ENCODE data around the gene CRY2.
"Not testable (repeated sequence)": the region's sequence is repeated elsewhere in the genome, so short reads cannot be mapped to it uniquely, and the experiment has no call there.

Gene CRY2

DNA sequence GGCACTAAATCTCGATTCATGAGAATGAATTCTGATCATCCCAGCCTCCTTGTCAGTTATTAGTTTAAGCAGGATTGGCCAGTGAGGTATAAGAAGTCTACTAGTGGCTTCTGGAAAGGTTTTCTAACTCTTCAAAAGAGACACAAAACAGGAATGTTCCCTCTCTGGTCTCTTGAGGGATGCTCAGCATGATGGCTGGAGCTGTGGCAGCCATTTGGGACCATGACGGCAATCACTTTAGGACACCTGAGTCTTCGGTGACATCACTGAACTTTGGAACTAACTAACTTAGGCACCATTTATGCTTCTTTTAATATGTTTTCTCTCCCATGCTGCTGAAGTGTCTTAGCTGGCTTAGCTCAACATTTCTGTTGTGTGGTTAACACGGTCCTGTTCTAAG, 20.2 kb upstream of the CRY2 start:
- Mint-ChIP-seq H3K36me3 (ENCODE audit: low read depth) (no peaks in the 10 kb centered on the region), H3K27me3 (ENCODE audit: low read depth) (peaks cover 42% of the 10 kb centered on the region), H3K9me3 (no peaks in the 10 kb centered on the region), H3K4me3 (no peak overlapping the region), H3K27ac (no peak overlapping the region), H3K4me1 (ENCODE audit: low read depth) (peaks cover 5% of the 10 kb centered on the region)

GRCh38 chr11:45828996-45829395, 18.3 kb upstream of the CRY2 start:
- Mint-ChIP-seq H3K27me3 (ENCODE audit: low read depth) (peaks cover 36% of the 10 kb centered on the region), H3K4me3 (no peak overlapping the region), H3K27ac (no peak overlapping the region), H3K36me3 (ENCODE audit: low read depth) (no peaks in the 10 kb centered on the region), H3K9me3 (no peaks in the 10 kb centered on the region), H3K4me1 (ENCODE audit: low read depth) (peaks cover 16% of the 10 kb centered on the region)

DNA sequence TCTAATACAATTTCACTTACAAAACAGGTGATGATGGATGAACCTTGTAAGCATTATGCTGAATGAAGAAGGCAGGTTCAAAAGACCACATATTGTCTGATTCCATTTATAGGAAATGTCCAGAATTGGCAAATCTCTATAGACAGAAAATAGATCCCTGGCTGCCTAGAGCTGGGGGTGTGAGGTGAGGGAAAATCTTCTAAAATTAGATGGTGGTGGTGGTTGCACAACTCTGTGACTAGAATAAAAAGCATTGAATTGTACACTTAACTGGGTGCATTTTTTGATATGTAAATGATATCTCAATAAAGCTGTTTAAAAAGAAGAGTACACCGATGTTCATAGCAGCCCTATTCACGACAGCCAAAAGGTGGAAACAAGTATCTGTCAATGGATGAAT, 16.7 kb upstream of the CRY2 start:
- Mint-ChIP-seq H3K9me3 (no peaks in the 10 kb centered on the region), H3K36me3 (ENCODE audit: low read depth) (no peaks in the 10 kb centered on the region), H3K4me3 (no peak overlapping the region), H3K27me3 (ENCODE audit: low read depth) (peaks cover 30% of the 10 kb centered on the region), H3K4me1 (ENCODE audit: low read depth) (peaks cover 22% of the 10 kb centered on the region), H3K27ac (no peak overlapping the region)

DNA sequence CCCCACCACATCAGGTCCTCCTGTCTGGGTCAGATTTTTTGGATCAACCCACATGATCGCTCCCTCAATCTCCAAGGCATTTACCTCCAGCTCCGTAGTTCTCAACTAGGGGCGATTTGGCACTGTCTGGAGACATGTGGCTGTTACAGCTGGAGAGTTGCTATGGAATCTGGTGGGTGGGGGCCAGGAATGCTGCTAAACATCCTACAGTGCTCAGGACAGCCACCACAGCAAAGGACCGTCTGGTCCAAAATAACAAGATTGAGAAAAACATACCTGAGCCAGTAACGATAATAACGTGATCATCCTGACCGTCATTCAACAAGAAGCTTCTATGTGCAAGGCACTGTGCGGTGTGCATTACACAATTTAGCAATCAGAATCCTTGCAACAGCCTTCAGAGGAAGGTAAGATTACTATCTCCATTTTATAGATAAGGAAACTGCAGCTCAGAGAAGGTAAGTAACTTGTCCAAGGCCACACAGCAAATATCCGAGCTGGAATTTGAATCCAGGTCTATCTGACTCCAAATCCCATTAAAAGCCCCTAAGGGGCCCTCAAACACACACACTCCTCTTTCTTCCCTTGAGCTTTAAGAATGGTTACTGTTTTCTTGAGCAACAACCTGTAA, 14.3 kb upstream of the CRY2 start:
- Mint-ChIP-seq H3K27ac (no peak overlapping the region), H3K36me3 (ENCODE audit: low read depth) (no peaks in the 10 kb centered on the region), H3K9me3 (no peaks in the 10 kb centered on the region), H3K4me3 (no peak overlapping the region), H3K4me1 (ENCODE audit: low read depth) (peaks cover 27% of the 10 kb centered on the region), H3K27me3 (ENCODE audit: low read depth) (peaks cover 36% of the 10 kb centered on the region)

DNA sequence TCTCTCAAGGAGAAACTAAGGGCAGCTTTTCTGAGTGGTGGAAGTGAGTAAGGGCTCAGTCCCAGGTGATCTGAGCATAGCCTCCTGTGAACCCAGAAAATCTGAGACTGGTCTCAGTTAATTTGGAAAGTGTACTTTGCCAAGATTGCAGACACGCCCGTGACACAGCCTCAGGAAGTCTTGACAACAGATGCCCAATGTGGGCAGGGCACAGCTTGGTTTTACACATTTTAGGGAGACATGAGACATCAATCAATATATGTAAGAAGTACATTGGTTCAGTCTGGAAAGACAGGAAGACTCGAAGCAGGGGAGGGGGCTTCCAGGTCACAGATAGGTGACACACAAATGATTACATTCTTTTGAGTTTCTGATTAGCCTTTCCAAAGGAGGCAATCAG, 13.5 kb upstream of the CRY2 start:
- H3K27me3 Mint-ChIP-seq (ENCODE audit: low read depth), result peaks cover 36% of the 10 kb centered on the region
- H3K4me3 Mint-ChIP-seq, result peak overlapping the region; percentile 73
- no peaks in the 10 kb centered on the region for H3K36me3 Mint-ChIP-seq (ENCODE audit: low read depth)
- H3K9me3 Mint-ChIP-seq, result no peaks in the 10 kb centered on the region
- peak overlapping the region; percentile 82 for H3K27ac Mint-ChIP-seq
- peaks cover 27% of the 10 kb centered on the region for H3K4me1 Mint-ChIP-seq (ENCODE audit: low read depth)

DNA sequence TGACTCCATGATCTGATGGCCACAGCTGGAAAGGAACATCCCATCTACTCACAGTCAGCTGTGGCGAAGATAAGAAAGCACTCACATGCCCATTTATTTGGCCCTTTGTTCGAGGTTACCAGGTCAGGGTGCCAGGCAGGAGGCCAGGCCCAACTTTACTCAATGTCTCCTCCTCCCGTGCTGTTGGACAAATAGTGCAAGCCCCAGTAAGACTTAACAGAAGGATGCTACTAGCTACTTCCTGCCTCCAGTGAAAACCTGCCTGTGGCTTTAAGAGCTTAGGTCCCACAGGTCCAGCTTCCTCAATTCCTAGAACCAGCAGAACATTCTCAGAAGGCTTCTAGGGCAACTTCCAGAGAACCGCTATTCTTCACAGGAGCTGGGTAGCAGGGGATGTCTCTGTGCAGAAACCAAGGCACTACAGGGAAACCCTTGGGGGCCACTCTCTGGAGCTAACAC, 12.9 kb upstream of the CRY2 start:
- H3K27me3 Mint-ChIP-seq (ENCODE audit: low read depth), result peaks cover 34% of the 10 kb centered on the region
- peak overlapping the region; percentile 73 for H3K4me3 Mint-ChIP-seq
- H3K36me3 Mint-ChIP-seq (ENCODE audit: low read depth), result no peaks in the 10 kb centered on the region
- no peaks in the 10 kb centered on the region for H3K9me3 Mint-ChIP-seq
- peak overlapping the region; percentile 82 for H3K27ac Mint-ChIP-seq
- H3K4me1 Mint-ChIP-seq (ENCODE audit: low read depth), result peaks cover 27% of the 10 kb centered on the region

GRCh38 chr11:45839204-45839603, 8.1 kb upstream of the CRY2 start:
- Mint-ChIP-seq H3K27me3 (ENCODE audit: low read depth) (peaks cover 46% of the 10 kb centered on the region), H3K36me3 (ENCODE audit: low read depth) (no peaks in the 10 kb centered on the region), H3K4me3 (no peak overlapping the region), H3K4me1 (ENCODE audit: low read depth) (peaks cover 27% of the 10 kb centered on the region), H3K27ac (no peak overlapping the region), H3K9me3 (no peaks in the 10 kb centered on the region)

- H3K27ac Mint-ChIP-seq; H3K36me3 Mint-ChIP-seq (ENCODE audit: low read depth); H3K4me3 Mint-ChIP-seq; H3K9me3 Mint-ChIP-seq: not testable (repeated sequence)
- H3K27me3 Mint-ChIP-seq (ENCODE audit: low read depth), result peaks cover 50% of the 10 kb centered on the region
- peaks cover 23% of the 10 kb centered on the region for H3K4me1 Mint-ChIP-seq (ENCODE audit: low read depth)
These were observed 7.0 kb upstream of the CRY2 start for GRCh38 chr11:45840251-45840650.

DNA sequence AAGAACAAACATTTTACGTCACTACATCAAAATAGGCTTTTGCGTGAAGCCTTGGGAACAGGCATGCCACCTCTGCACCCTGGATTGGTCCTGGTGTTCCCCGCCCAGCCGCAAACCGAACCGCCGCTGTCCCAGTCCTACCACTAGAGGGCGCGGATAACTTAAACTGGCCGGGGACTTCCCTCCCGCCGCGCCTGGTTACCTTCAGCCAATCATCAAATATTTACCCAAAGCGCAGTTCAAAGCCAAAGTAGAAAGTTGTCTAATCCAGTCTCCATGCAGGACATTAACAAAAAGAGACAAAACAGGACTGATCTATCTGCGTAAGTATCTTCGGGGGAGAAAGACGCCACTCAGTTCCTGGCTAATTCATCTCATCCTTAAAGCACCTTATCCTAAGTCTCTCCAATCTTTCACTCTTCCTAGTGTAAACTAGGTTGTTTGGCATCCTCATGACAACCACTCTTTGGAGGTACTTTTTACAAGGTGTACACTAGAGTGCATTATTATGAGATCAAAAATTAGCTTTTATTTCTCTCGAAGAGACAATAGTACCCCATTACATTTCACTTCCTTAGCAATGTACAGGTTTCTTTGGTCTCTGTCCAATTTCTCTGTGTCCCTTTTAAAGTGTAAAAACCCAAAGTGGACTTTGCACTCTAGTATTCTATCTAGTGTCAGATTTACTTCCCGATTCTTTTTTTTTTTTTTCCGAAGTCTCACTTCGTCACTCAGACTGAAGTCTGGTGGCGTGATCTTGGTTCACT, 3.9 kb upstream of the CRY2 start:
- peak overlapping the region; percentile 53 for H3K4me3 Mint-ChIP-seq
- no peaks in the 10 kb centered on the region for H3K9me3 Mint-ChIP-seq
- peaks cover 31% of the 10 kb centered on the region for H3K27me3 Mint-ChIP-seq (ENCODE audit: low read depth)
- peak overlapping the region; percentile 78 for H3K27ac Mint-ChIP-seq
- H3K36me3 Mint-ChIP-seq (ENCODE audit: low read depth), result no peaks in the 10 kb centered on the region
- H3K4me1 Mint-ChIP-seq (ENCODE audit: low read depth), result peaks cover 33% of the 10 kb centered on the region

DNA sequence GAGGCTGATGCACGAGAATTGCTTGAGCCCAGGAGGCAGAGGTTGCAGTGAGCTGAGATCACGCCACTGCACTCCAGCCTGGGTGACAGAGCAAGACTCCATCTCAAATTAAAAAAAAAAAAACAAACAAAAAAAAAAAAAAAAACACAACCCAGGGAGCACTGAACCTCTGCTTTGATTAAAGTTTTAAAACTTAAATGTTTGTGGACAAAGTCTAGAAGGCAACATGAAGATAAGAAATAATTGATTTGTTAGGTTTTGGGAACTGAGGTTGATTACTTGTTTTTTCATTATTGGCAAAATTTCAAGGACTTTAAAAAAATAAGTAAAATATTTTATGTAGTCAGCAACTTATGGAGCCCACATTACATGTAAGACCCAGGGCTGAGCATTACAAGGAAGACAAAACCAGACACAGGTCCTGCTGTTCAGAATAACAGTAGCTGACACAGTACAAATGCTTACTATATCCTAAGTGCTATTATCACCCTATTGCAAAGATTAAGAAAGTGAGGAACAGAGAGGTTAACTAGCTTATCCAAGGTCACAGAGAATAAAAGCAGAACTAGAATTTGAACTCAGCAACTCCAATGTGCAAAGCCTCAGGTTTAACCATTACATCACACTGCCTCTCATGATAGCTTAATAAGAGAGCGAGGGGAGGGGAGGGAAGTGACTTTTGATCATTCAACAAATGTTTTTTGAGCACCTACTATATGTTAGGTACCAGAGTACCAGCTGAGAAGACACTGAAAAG, 2.3 kb upstream of the CRY2 start:
- no peak overlapping the region for H3K4me3 Mint-ChIP-seq
- H3K36me3 Mint-ChIP-seq (ENCODE audit: low read depth), result no peaks in the 10 kb centered on the region
- H3K27me3 Mint-ChIP-seq (ENCODE audit: low read depth), result peaks cover 29% of the 10 kb centered on the region
- peaks cover 42% of the 10 kb centered on the region for H3K4me1 Mint-ChIP-seq (ENCODE audit: low read depth)
- no peak overlapping the region for H3K27ac Mint-ChIP-seq
- no peaks in the 10 kb centered on the region for H3K9me3 Mint-ChIP-seq

GRCh38 chr11:45846174-45846675, 1.1 kb upstream of the CRY2 start:
- Mint-ChIP-seq H3K27me3 (ENCODE audit: low read depth) (peaks cover 25% of the 10 kb centered on the region), H3K36me3 (ENCODE audit: low read depth) (peaks cover 4% of the 10 kb centered on the region), H3K4me3 (peak overlapping the region; percentile 81), H3K4me1 (ENCODE audit: low read depth) (peaks cover 45% of the 10 kb centered on the region), H3K9me3 (no peaks in the 10 kb centered on the region), H3K27ac (peak overlapping the region; percentile 79)

- peaks cover 6% of the 10 kb centered on the region for H3K36me3 Mint-ChIP-seq (ENCODE audit: low read depth)
- peak overlapping the region; percentile 79 for H3K27ac Mint-ChIP-seq
- H3K27me3 Mint-ChIP-seq (ENCODE audit: low read depth), result peaks cover 16% of the 10 kb centered on the region
- peak overlapping the region; percentile 81 for H3K4me3 Mint-ChIP-seq
- peaks cover 40% of the 10 kb centered on the region for H3K4me1 Mint-ChIP-seq (ENCODE audit: low read depth)
- H3K9me3 Mint-ChIP-seq, result no peaks in the 10 kb centered on the region
These were observed 639 bp downstream of the CRY2 start for GRCh38 chr11:45847911-45848316.

GRCh38 chr11:45848654-45849081, 1.4 kb downstream of the CRY2 start:
- Mint-ChIP-seq H3K4me1 (ENCODE audit: low read depth) (peaks cover 32% of the 10 kb centered on the region), H3K27me3 (ENCODE audit: low read depth) (peaks cover 12% of the 10 kb centered on the region), H3K27ac (no peak overlapping the region)

GRCh38 chr11:45850446-45850845, 3.2 kb downstream of the CRY2 start:
- Mint-ChIP-seq H3K4me3 (no peak overlapping the region), H3K9me3 (no peaks in the 10 kb centered on the region), H3K36me3 (ENCODE audit: low read depth) (peaks cover 6% of the 10 kb centered on the region), H3K27me3 (ENCODE audit: low read depth) (peaks cover 6% of the 10 kb centered on the region), H3K27ac (no peak overlapping the region), H3K4me1 (ENCODE audit: low read depth) (peaks cover 25% of the 10 kb centered on the region)

More at GRCh38 chr11:45848654-45849081, 1.4 kb downstream of the CRY2 start:
- Mint-ChIP-seq H3K4me3 (peak overlapping the region; percentile 81), H3K36me3 (ENCODE audit: low read depth) (peaks cover 6% of the 10 kb centered on the region), H3K9me3 (no peaks in the 10 kb centered on the region)

Data from T-helper 1 cell treated with Interleukin-12 subunit alpha and Interleukin-12 subunit beta and Interleukin-4 antibody, amounts not matched to agents 30 μg/mL and 1 μg/mL, for 36 hours (primary cell).